GM12878 (cell line): Measurements from ENCODE around the gene SEC62. TPM values are rescaled to one million over a fixed set of nuclear protein-coding genes. Genes with fewer than 3 reads are reported as not detected.

Source experiments
- BRCA1 ChIP-seq: IDR thresholded peaks from 2 replicates; pipeline ENCODE4 v1.6.1; 2011; ENCODE audit warnings: low read depth, low read length, improper control_type of control experiment
- CEBPZ ChIP-seq: fragments of 150-350 bp; IDR thresholded peaks from 2 replicates; pipeline ENCODE4 v1.6.1; 2016; ENCODE audit warnings: low read depth, low read length
- CUX1 ChIP-seq: IDR thresholded peaks from 2 replicates; pipeline ENCODE4 v1.6.1; 2012; ENCODE audit warnings: improper control_type of control experiment, low read depth, low read length; ENCODE audit not compliant: insufficient replicate concordance
- EED ChIP-seq: sonication (generic); IDR thresholded peaks from 2 replicates; pipeline ENCODE4 v1.6.1; 2016; ENCODE audit warnings: antibody characterized with exemption, low read depth
- FOXK2 ChIP-seq: fragments of 450-650 bp; IDR thresholded peaks from 2 replicates; pipeline ENCODE4 v1.6.1; 2017; ENCODE audit warnings: mild to moderate bottlenecking, moderate library complexity
- HCFC1 ChIP-seq: fragments of 150-350 bp; IDR thresholded peaks from 2 replicates; pipeline ENCODE4 v1.6.1; 2014; ENCODE audit warnings: low read length
- PBX3 ChIP-seq: IDR thresholded peaks from 2 replicates; pipeline ENCODE4 v1.6.1; 2011; ENCODE audit warnings: mild to moderate bottlenecking, low read depth, low read length, moderate library complexity; ENCODE audit not compliant: insufficient replicate concordance
- RAD21 ChIP-seq: IDR thresholded peaks from 2 replicates; pipeline ENCODE4 v1.6.1; 2011; ENCODE audit warnings: mild to moderate bottlenecking, low read depth, low read length, moderate library complexity; ENCODE audit not compliant: insufficient read depth
- RBBP5 ChIP-seq: fragments of 200-600 bp; sonication (generic); conservative IDR thresholded peaks from 2 replicates; pipeline ENCODE4 v1.6.1; 2016
- RELB ChIP-seq: fragments of 450-650 bp; IDR thresholded peaks from 2 replicates; pipeline ENCODE4 v1.6.1; 2017; ENCODE audit warnings: low read depth, mild to moderate bottlenecking, moderate library complexity
- SIX5 ChIP-seq: IDR thresholded peaks from 2 replicates; pipeline ENCODE4 v1.6.1; 2011; ENCODE audit warnings: mild to moderate bottlenecking, low read depth, low read length, moderate library complexity; ENCODE audit not compliant: severe bottlenecking
- SMARCA5 ChIP-seq: fragments of 450-650 bp; IDR thresholded peaks from 2 replicates; pipeline ENCODE4 v1.6.1; 2017; ENCODE audit warnings: mild to moderate bottlenecking
- ZBED1 ChIP-seq: IDR thresholded peaks from 2 replicates; pipeline ENCODE4 v1.6.1; 2016; ENCODE audit warnings: borderline replicate concordance
- ZBTB40 ChIP-seq: fragments of 450-650 bp; IDR thresholded peaks from 2 replicates; pipeline ENCODE4 v1.6.1; 2016; ENCODE audit warnings: mild to moderate bottlenecking, moderate library complexity, borderline replicate concordance
- polyA plus RNA-seq, 11 experiments: library from polyadenylated mRNA; depleted of rRNA in 4 of 11; unstranded in 6 of 11; stranded (reverse) in 5 of 11; fragments of >200 nt; fragmentation: Nextera tagmentation in 4 of 11; fragmentation: Illumina TruSeq in 1 of 11; extraction: Ambion mirVana in 4 of 11; extraction: Trizol in 1 of 11; gene quantifications; 1 replicate in 1 of 11; 2 replicates in 10 of 11; pipeline versions ENCODE4 v1.2.1 to v1.2.3, GENCODE V29; 2011 to 2016; ENCODE audit warnings: inconsistent platforms in 2 of 11, missing spikeins in 2 of 11, low read depth in 1 of 11
- total RNA-seq, 4 experiments: library from RNA; depleted of rRNA in 3 of 4; stranded (reverse); fragments of >200 nt in 3 of 4; fragmentation: Illumina TruSeq in 1 of 4; extraction: Trizol in 1 of 4; gene quantifications; 2 replicates each; pipeline versions ENCODE4 v1.2.1 to v1.2.3, GENCODE V29; 2013 to 2021

SEC62 gene
- total and polyA plus RNA-seq, 10 of the 15 experiments (the other 5 are each of a cell fraction or from before 2014, with no cell fraction given): 25.6 to 270 (median 94.8) TPM

- no peak for TF ChIP-seq RBBP5
- 0 out of 2 replicates have a peak, but pooled peaks have one; percentile 47 for TF ChIP-seq ZBED1
- TF ChIP-seq ZBTB40: no peak
- TF ChIP-seq SIX5: no peak
- TF ChIP-seq SMARCA5: no peak
- no peak for TF ChIP-seq PBX3
- no peak for TF ChIP-seq HCFC1
- no peak for TF ChIP-seq CEBPZ
- no peak for TF ChIP-seq BRCA1
- TF ChIP-seq CUX1: no peak
- TF ChIP-seq EED: peak; percentile 91
- no peak for TF ChIP-seq FOXK2
- TF ChIP-seq RELB: peak; percentile 62; the same call in 1 of the 2 replicates
- peak; percentile 15; the same call in 1 of the 2 replicates for TF ChIP-seq RAD21
Measured at GRCh38 chr3:169954142-169954756, 12.4 kb upstream of the SEC62 start (continued).
